ENCODE measurements around the gene TMEM101. TPM values are rescaled to one million over a fixed set of nuclear protein-coding genes. Genes with fewer than 3 reads are reported as not detected.
"Not testable (repeated sequence)": the region's sequence is repeated elsewhere in the genome, so short reads cannot be mapped to it uniquely, and the experiment has no call there.

Gene TMEM101
- total RNA-seq, 1 donor from 2014 or later, result 33.6 TPM

- TF ChIP-seq CTCF (IDR thresholded peaks at IDR 0.05), result no peak
- no peak for TF ChIP-seq POLR2AphosphoS5 (IDR thresholded peaks at IDR 0.05; ENCODE audit: insufficient read depth in 1 of 2, low read depth in 1 of 2)
- no peak for TF ChIP-seq POLR2A (IDR thresholded peaks at IDR 0.05)
- intact Hi-C loops (cut with DNase I), result no loop called here
- H3K4me3 ChIP-seq, result no peak overlapping the region
- no peaks in the 10 kb centered on the region for H3K27me3 ChIP-seq
- no peak overlapping the region for H3K27ac ChIP-seq
- H3K36me3 ChIP-seq, result no peaks in the 10 kb centered on the region
- no peaks in the 10 kb centered on the region for H3K4me1 ChIP-seq
- H3K9me3 ChIP-seq, result no peaks in the 10 kb centered on the region
- no peak for DNase-seq (ENCODE audit: extremely low spot score in 2 of 2)
Observed at GRCh38 chr17:43974382-43975266, 40.1 kb downstream of the TMEM101 start.

GRCh38 chr17:43972444-43973212 lies 42.1 kb downstream of the TMEM101 start:
- H3K36me3 ChIP-seq; H3K4me1 ChIP-seq; H3K27ac ChIP-seq; intact Hi-C loops (cut with DNase I); H3K27me3 ChIP-seq; DNase-seq (ENCODE audit: extremely low spot score in 2 of 2); H3K4me3 ChIP-seq; H3K9me3 ChIP-seq: not testable (repeated sequence)

DNA sequence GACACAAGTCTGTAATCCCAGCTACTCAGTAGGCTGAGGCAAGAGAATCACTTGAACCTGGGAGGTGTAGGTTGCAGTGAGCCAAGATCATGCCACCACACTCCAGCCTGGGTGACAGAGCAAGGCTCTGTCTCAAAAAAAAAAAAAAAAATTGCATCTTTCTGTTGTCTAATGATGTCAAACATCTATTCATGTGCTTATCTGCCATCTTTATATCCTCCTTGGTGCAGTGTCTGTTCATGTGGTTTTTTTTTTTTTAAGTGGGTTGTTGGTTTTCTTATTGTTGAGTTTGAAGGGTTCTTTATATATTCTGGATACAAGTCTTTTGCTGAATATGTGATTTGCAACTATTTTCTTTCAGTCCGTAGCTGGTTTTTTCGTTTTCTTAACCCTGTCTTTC lies 43.3 kb downstream of the TMEM101 start:
- H3K4me3 ChIP-seq; H3K27me3 ChIP-seq; H3K36me3 ChIP-seq; H3K4me1 ChIP-seq; DNase-seq (ENCODE audit: extremely low spot score in 2 of 2); intact Hi-C loops (cut with DNase I); H3K9me3 ChIP-seq; H3K27ac ChIP-seq: not testable (repeated sequence)

- intact Hi-C loops (cut with DNase I), result no loop called here
- no peaks in the 10 kb centered on the region for H3K9me3 ChIP-seq
- no peak overlapping the region for H3K27ac ChIP-seq
- no peak overlapping the region for H3K4me3 ChIP-seq
- no peak for DNase-seq (ENCODE audit: extremely low spot score in 2 of 2)
- H3K27me3 ChIP-seq, result no peaks in the 10 kb centered on the region
- no peaks in the 10 kb centered on the region for H3K4me1 ChIP-seq
- no peaks in the 10 kb centered on the region for H3K36me3 ChIP-seq
- TF ChIP-seq POLR2A (IDR thresholded peaks at IDR 0.05) (no peak), CTCF (IDR thresholded peaks at IDR 0.05) (no peak), POLR2AphosphoS5 (IDR thresholded peaks at IDR 0.05; ENCODE audit: insufficient read depth in 1 of 2, low read depth in 1 of 2) (no peak)
Observed at GRCh38 chr17:43970366-43970765, 44.4 kb downstream of the TMEM101 start.

GRCh38 chr17:43967251-43967875 lies 47.4 kb downstream of the TMEM101 start:
- Histone ChIP-seq H3K4me1 (no peaks in the 10 kb centered on the region), H3K9me3 (no peaks in the 10 kb centered on the region), H3K27me3 (no peaks in the 10 kb centered on the region), H3K27ac (no peak overlapping the region), H3K4me3 (no peak overlapping the region), H3K36me3 (no peaks in the 10 kb centered on the region)
- intact Hi-C loops (cut with DNase I), result no loop called here
- no peak for TF ChIP-seq POLR2AphosphoS5 (IDR thresholded peaks at IDR 0.05; ENCODE audit: insufficient read depth in 1 of 2, low read depth in 1 of 2)
- no peak for TF ChIP-seq CTCF (IDR thresholded peaks at IDR 0.05)
- no peak for TF ChIP-seq POLR2A (IDR thresholded peaks at IDR 0.05)
- DNase-seq (ENCODE audit: extremely low spot score in 2 of 2), result no peak

All from vagina (tissue), 2 donors.